Retina (tissue), 1 donor: ENCODE data around the gene LECT2.

Experiments used
- DNase-seq: peaks from one replicate; pipeline ENCODE4 v3.0.0-alpha.2; 2016

LECT2 gene

DNA sequence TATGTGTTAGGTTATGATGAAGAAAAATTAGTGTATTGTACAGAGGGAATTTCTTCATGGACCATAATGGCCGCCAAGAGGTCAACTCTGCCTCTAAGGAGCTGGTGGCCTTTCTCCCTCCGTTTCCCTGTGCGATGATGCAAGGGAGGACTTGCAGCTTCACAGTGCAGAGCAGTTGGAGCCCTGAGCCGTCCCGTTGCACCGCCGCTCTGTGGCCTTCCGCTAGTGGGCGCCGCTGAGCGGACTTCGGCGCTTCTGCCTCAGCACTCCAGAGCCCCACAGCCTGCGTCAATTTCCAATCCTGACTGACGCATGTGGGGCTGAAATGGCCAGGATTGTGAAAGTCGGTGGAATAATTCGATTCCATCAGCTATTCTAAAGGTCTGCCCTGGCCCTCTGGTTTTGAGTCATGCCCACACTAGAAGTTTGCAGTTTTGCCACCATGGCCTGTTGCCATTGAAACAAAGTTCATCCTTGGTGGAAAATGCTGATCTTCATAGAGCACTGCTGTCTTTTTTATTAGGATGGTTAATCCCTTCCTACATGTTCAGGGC is 22.7 kb upstream of the LECT2 start:
- peak; percentile 83 for DNase-seq

DNA sequence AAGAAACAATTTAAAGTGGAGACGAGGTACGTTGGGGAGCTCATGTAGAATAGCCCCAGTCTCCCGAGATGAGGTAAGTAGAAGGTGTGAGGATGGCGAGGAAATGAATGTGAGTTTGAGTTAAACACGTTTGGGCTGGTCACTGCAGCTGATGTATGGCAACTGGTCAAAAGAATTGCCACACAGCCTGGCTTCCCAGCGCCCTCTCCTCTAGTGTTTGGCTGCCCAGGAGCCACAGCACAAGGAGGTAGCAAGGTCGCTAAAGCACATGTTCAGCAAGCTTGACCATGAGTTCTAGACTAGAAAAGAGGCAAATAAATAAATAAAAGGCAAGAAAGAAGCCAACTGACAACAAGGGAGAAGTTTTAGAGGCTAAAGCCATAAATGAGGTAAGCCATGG is 21.4 kb upstream of the LECT2 start:
- DNase-seq: no peak

DNA sequence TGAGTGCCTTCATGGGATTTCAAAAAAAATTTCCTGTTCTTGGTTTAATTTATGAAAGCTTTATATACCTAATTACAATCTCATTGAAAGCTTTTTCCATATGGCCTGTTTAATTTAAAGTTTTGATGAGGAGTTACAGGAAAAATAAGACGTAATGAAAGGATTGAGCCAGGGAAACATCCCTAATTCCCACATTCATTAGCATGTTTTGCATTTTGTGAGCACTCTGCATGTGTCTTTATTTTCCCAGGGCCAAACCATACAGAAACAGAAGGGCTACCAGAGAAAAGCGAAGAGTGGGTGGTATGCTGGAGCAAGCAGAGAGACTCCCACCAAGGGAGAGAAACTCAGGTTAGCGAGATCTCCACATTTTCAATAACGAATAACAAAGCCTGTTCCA is 20.3 kb upstream of the LECT2 start:
- DNase-seq: no peak

DNA sequence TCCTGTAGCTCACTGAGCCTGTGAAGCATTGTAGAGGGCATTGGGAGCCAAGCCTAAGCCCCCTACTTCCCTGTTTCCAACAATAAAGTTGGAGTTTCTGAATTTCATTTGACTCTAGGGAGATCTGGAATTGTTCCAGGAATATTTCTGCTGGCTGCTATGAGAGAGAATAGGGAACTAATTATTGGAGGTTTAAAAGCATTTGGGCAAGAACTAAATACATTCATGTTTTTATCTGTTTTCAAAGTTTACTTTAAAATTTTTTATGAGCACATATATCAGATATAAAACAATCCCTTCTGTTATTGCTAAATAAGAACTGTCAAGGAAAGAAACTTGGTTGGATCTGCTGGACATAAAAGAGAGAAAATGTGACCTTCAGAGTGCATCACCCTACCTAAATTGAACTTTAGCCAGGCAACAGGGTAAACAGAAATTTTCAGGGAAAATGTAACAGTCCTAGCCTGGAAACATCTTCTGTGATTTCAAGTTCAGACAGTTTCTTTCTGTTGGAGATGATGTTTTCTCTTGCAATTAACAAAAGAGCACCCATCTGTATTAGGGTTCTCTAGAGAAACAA is 19.3 kb upstream of the LECT2 start:
- DNase-seq: no peak

DNA sequence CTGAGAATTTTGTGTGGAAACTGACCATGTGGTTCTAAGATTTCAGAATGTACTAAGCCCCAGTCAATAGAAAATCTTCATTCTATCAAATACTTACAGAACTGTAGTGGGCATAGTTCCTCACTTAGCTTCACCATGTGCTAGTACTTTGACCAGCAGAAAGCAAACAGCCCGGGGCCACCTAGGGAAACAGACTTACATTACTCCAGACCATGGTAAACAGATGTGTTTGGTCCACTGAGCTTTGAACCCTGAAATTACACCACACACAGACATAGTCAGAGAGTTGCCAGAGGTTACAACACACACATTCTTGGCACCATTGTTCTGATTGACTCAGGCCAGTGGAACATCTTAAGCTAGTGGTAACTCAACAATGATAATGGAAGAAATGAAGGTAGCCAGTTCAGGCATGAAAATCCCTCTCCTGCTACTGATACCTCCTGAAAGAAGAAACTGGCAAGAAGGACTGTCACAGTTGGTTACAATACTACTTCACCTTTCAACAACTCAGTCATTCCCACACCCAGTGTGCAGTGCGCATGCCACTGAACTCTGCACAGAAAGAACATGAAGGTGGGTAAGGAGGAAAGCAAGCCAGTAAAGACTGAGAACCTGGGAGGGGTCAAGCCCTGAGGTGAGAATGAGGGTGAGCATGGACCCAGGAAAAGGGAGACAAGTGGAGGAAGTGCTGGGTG is 18.7 kb upstream of the LECT2 start:
- no peak for DNase-seq

DNA sequence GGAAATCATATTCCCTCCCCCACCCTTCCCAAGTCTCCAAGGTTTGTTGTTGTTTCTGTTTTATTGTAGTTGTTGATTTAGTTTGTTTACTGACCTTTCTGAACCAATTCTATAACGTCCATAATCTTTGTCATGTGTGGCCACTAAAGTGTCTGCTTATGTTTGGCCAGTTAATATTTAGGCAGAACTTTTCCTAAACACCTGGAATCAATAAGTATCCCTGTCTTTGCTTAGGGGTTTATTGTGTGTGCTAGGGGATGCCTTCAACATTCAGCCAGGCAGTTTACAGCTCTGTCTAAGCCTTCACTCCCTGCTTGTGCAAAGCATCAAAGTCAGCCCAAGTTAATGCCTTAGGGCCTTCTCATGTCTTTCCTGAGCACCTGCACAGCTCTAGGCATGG is 16.9 kb upstream of the LECT2 start:
- no peak for DNase-seq

DNA sequence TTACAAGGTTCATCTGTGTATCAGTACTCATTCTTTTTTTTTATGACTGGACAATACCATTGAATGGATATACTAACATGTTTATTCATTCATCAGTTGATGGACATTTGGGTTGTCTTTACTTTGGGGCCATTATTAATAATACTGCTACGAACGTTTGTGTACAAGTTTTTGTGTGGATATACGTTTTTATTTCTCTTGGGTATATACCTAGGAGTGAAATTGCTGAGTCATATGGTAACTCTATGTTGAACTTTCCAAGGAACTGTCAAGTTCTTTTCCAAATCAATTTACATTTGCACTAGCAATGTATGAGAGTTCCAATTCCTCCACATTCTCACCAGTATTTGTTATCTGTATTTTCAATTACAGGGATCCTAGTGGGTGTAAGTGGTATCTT is 12.0 kb upstream of the LECT2 start:
- no peak for DNase-seq

DNA sequence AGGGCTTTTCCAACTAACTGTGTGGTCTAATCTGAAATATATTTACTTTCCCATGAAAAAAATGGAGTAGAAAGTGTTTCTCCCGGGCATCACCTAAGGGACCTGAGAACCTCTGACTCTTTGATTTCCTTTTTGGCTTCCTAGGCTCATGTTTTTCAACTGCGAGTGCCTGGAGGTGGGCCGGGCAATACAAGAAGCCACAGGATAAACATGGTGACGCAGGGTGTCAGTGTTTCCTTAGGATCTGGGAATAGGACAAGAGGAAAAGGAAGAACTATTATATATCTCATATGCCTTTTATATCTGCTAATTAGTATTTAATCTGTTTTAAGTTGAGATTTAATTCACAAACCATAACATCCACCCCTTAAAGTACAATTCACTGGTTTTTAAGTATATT is 11.4 kb upstream of the LECT2 start:
- DNase-seq: no peak

DNA sequence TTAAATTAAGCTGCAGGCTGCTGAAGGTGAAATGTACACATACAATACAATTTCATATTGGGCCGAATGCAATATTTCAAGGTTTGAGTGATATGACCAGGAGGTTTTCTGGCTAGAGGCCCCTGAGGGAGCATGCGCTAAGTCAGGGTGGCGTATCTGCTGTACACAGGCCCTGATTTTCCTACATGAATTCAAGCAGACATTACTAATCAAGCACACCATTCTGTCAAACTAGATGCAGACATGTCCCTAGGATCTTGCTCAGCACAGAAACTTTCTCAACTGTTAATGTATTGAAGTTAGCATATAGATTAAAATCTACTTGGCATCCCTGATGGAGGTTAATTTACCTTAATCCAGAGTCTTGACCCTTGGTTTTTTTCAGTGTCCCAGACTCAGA is 10.7 kb upstream of the LECT2 start:
- no peak for DNase-seq

DNA sequence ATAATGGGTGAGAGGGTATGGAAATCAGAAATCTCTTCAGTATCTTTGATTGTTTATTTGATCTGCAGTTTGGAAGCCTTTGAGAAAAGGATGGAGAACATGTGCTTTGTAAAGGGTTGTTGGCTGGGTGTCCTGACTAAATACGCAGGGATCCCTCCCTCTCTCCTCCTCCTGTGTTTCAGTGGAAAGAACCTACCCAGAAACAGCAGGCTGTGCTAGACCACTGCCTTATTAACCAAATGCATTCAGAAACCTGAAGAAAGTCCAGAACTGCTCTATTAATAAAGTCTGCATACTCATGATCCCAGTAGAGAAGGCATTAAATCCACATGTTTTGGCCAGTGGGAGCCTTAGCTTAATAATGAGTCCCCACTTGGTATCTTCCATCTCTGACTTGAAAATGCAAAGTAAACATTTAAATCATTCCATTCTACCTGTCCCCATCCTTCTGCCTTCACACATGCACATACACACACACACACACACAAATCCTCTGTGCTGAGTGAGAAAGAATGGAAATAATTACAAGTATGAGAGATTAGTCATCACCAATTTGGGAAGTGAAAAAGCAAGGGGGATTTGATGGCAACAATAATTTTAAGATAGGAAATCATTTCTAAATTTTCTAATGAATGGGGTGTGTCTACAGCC is 10.0 kb upstream of the LECT2 start:
- DNase-seq: no peak

DNA sequence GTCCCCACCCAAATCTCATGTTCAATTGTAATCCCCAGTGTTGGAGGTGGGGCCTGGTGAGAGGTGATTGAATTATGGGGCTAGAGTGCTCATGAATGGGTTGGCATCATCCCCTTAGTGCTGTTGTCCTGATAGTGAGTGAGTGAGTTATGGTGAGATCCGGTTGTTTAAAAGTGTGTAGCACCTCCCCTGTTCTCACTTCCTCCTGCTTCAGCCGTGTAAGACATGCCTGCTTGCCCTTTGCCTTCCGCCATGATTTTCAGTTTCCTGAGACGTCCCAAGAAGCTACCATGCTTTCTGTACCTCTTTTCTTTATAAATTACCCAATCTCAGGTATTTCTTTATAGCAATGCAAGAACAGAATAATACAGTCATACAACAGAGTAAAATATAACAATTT is 742 bp upstream of the LECT2 start:
- no peak for DNase-seq

DNA sequence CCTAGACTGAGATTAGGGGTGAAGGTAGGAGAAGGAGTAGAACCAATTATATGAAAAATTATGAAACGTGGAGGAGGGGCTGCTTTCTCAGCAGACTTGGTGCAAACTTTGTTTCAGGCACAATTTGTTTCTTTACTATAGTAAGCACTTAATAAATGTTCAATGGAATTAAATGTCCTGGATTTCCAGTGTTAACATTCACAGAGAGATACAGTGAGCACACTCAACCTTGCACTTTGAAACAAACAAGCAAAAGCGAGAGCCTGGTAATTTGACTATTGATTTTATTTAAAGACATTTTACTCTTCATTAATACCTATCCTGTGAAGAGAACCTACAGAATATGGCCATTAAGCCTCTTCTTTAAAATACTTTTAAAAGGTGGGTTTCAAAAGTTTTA is 933 bp downstream of the LECT2 start:
- no peak for DNase-seq

DNA sequence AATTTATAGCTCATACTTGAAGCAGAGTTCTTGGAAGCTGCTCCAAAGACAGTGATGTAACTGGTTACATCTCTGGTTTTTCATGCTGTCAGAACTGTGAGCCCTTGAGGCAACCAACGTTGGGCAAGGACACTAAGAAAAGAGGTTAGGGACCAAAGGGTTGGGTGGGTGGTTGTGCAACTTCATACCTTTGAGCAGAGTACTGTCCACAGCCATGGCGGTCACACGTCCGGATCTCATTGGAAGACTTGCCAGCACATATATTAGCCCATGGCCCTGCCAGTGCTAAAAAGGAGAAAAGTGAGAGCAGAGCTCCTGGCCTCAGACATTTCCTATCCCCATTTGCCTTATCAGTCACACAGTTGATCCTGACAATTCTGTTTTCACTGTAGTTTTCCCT is 2.1 kb downstream of the LECT2 start:
- DNase-seq: no peak

DNA sequence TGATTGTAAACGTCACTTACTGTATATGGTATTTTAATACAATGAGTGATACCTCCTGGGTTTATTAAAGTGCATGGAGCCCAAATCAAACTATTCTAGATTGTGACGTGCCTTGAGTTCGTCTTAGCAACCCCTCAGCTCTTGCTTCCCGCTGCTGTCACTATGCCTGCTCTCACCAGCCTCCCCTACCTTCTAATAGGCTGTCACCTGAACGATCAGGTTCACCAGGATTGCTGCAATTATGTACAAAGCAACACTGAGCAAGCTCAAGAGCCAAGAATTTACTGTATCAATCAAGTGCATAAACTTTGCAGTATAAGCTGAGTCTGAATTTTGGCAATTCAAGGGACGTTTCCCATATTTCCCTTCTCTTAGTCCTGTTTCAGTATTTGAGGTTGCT is 3.0 kb downstream of the LECT2 start:
- DNase-seq: no peak

DNA sequence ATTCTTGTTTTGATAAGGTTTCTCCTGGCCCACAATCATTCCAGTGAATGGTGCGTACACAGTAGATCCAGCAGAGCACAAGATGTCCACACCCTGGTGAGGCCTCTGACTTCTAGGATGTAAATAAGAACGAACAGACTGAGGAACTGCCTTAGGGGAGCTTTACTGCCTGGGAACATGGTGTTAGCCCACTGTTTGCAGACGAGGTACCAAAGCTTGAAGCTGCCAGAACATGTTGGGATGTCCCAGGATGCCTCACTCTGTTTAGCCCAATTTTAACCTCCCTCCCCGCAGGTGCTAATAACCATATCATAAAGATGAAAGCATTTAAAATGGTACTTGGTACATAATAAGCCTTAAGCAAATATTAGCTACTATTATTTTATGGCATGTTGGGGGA is 3.5 kb downstream of the LECT2 start:
- no peak for DNase-seq

DNA sequence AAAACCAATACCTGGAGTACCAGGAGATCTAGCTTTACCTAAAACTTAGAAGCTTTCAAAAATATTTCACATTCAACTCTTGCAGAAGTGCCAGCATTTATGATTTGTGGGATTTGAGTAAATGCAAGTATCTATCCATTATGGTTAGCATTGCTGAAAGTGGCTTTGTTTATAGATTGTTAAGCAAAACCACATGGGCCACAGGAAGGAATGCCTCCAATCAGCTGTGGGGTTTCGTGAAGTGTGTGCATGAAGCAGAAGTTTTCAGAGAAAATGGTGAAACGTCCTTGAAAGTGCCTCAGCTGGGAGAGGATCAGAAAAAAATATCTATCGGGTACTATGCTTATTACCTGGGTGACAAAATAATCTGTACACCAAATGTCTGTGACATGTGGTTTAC is 4.2 kb downstream of the LECT2 start:
- DNase-seq: no peak

DNA sequence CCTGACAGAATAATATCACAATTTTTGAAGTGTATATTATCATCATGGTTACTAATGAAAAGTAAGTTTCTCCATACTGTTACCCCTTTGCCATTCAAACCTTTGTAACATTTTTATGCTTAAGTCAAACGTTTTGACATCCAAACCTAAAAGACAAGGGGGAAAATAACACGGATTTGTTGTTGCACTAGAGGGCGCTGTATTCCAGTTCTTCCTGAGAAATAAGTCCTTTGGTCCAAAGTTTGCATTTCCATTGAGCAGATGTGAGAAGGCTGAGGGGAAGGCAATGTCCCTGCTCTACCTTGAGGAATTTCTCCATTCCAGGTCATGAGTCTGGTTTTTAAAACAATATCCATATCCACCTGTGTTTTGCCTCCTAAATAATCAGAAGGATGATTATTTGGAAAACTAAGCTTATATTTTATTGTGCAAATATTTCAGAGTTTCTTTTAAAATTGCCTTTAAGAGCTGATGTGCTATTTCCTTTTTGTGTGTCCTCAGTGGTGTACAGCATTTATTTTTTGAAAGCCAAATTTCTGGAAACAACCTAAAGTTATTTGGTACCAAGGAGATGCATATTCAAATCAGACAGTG is 9.7 kb downstream of the LECT2 start:
- DNase-seq: peak; percentile 46

DNA sequence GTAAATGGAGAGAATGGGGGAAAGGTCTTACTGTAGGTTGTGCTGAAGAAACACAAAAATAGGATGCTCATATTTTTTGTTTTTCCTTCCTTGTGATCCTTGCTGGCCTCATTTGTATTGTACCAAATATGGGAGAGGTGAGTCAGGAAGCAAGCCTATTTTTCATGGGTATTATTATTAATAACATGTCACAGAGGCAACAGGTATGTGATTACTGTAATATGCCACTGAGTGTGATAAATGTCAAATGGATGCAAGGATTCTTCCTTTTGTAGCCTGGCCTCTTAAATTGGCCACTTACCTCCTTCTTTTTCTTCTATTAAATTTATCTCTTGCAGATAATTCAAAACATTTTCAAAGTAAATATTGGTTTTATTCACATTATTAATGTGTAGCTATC is 10.2 kb downstream of the LECT2 start:
- no peak for DNase-seq

DNA sequence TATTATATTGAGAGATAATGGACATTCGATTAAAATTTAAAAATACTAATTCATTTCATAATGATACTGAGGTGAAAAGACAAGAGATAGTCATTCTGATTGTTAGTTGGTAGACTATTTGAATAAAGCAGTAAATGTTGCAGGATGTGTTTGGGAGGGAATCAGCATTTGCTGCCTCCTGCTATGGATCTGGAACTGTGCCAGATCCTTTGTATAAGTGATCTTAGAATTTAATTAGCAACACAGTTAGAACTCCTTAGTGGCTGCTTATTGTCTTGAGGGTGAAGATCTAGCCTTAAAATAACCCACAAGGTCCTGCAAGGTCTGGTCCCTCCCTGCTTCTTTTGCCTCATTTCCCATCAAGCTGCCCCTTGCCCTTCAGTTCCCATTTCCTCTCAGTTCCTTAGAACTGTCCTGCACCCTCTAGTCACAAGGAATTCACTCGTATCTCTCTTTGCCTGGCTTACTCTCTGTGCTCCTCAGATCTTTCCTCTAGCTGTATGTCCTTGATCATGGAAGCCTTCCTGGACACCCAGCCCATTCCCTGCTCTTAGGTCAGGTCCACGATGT is 12.5 kb downstream of the LECT2 start:
- DNase-seq: no peak

DNA sequence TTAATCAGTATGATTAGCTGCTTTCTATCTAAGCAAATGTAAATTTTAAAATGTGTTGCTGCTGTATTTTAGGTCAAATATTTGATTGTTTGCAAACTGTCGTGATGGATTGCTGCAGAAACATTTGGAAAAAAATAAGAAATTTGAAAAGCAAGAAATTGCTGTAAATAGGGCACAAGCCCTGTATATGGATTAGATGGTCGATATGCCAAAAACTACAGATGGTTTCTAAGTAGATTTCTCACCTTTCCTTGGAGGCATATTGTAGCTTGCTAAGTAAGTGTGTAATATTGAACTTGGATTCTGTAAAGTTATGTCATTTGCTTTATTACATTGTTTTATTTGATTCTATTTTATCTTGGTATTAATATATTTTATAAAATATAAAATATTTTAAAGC is 13.1 kb downstream of the LECT2 start:
- no peak for DNase-seq

DNA sequence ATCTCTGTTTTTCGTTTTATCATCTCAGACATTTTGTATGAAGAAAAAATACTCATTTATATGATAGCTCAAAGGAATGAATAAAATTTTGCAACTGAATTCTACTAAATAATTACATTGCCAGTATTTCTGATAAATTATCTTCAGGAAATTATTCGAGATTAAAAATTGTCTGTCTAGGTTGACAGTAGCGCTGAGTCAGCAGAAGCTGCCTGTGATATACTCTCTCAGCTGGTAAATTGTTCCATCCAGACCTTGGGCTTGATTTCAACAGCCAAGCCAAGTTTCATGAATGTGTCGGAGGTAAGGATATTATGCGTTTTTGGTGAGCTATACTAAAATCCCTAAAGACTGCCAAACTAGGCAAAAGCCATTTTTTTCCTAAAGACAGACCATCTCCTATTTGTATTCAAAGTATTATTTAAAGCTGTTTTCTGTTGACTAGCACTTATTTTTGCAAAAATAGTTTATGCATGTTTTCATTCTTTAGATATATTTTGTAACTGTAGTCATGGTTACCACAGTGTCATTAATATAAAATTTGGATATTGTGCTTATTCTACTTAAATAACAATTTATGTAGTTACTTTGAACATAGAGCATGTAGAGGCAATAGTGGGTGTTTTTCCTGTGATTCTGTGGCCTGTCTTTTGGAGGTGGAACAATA is 17.4 kb downstream of the LECT2 start:
- no peak for DNase-seq

DNA sequence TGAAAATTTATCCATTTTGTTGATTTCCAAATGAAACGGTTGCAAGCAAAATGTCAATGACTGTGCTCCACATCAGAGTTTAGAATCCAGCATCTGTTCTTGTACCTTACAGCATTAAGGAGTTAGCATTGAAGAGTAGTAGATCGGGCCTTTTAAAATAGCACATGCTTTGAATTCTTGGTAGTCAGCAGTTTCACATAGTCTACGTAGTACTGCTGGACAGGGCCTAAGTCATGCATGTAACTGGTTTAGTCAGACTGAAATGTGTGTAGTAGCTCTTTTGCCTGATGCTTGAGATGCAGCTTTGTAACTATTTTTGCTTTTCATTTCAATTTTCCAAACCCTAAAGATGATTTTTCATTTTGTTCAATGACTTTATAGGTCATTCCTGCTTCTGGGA is 19.8 kb downstream of the LECT2 start:
- no peak for DNase-seq

DNA sequence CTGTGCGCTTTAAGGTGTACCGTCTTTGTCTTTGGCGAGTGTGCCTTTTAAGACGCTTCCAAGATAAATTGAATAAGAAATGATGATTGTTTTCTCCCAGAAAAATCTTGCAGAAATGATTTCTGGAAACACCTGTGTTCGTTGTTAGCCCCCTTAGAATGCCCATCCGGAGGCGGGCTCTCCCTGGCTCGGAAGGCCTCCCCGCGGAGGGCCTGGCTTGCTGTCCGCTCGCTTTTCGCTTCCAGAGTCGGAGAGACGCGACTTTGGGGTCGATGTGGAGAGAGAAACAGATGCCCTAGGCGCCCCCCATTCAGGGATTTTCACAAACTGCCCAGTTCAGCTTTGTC is 23.9 kb downstream of the LECT2 start:
- no peak for DNase-seq
